KMS-11 (cell line): Measurements from ENCODE around the gene TMEM132C.

Experiments used
- H2AFZ ChIP-seq: fragments of 200-600 bp; sonication (generic); 2 replicates; pipeline ENCODE4 v1.6.1; 2016; ENCODE audit warnings: antibody characterized with exemption, mixed run types, low read depth
- H3K27ac ChIP-seq: fragments of 200-600 bp; sonication (generic); 2 replicates; pipeline ENCODE4 v1.6.1; 2016; ENCODE audit warnings: mild to moderate bottlenecking, mixed run types
- H3K27me3 ChIP-seq: fragments of 200-600 bp; sonication (generic); 2 replicates; pipeline ENCODE4 v1.6.1; 2017; ENCODE audit warnings: mild to moderate bottlenecking, low read depth, mixed run types, moderate library complexity; ENCODE audit not compliant: insufficient read depth
- H3K36me3 ChIP-seq: fragments of 200-600 bp; sonication (generic); 2 replicates; pipeline ENCODE4 v1.6.1; 2017; ENCODE audit warnings: mild to moderate bottlenecking, mixed run types; ENCODE audit not compliant: insufficient read depth
- H3K4me1 ChIP-seq: fragments of 200-600 bp; sonication (generic); 2 replicates; pipeline ENCODE4 v1.6.1; 2016; ENCODE audit warnings: mild to moderate bottlenecking, low read depth, mixed run types; ENCODE audit not compliant: poor library complexity, severe bottlenecking
- H3K4me2 ChIP-seq: fragments of 200-600 bp; sonication (generic); 2 replicates; pipeline ENCODE4 v1.7.0; 2016; ENCODE audit warnings: mild to moderate bottlenecking, mixed run types
- H3K4me3 ChIP-seq: fragments of 200-600 bp; sonication (generic); IDR thresholded peaks from 2 replicates; pipeline ENCODE4 v1.6.1; 2017; ENCODE audit warnings: low read depth, low read length, mixed read lengths; ENCODE audit not compliant: insufficient read depth
- H3K79me2 ChIP-seq: fragments of 200-600 bp; sonication (generic); 2 replicates; pipeline ENCODE4 v1.6.1; 2016; ENCODE audit warnings: low read depth, mixed run types; ENCODE audit not compliant: insufficient read depth
- H3K9ac ChIP-seq: fragments of 200-600 bp; sonication (generic); 2 replicates; pipeline ENCODE4 v1.6.1; 2016; ENCODE audit warnings: mild to moderate bottlenecking, mixed run types
- H4K20me1 ChIP-seq: fragments of 200-600 bp; sonication (generic); 2 replicates; pipeline ENCODE4 v1.6.1; 2016; ENCODE audit warnings: mild to moderate bottlenecking, mixed run types; ENCODE audit not compliant: insufficient read depth
- CTCF ChIP-seq: fragments of 200-600 bp; sonication (generic); conservative IDR thresholded peaks from 2 replicates; pipeline ENCODE4 v1.6.1; 2017; ENCODE audit warnings: low read depth, mild to moderate bottlenecking, antibody characterized with exemption, low read length, moderate library complexity, mixed read lengths

The TMEM132C gene

GRCh38 chr12:128583453-128583852 is 316.5 kb downstream of the TMEM132C start:
- Histone ChIP-seq H3K27ac (no peak overlapping the region), H3K27me3 (no peaks in the 10 kb centered on the region), H3K79me2 (no peaks in the 10 kb centered on the region), H3K4me3 (no peak overlapping the region), H3K4me2 (no peak overlapping the region), H2AFZ (no peak overlapping the region), H3K4me1 (no peaks in the 10 kb centered on the region), H4K20me1 (no peaks in the 10 kb centered on the region), H3K36me3 (no peaks in the 10 kb centered on the region), H3K9ac (no peak overlapping the region)
- no peak for TF ChIP-seq CTCF

- H3K36me3 ChIP-seq = no peaks in the 10 kb centered on the region
- no peak overlapping the region for H3K4me2 ChIP-seq
- H3K27ac ChIP-seq = no peak overlapping the region
- H3K79me2 ChIP-seq = no peaks in the 10 kb centered on the region
- H4K20me1 ChIP-seq = no peaks in the 10 kb centered on the region
- no peak for TF ChIP-seq CTCF
- no peaks in the 10 kb centered on the region for H3K4me1 ChIP-seq
- no peak overlapping the region for H3K9ac ChIP-seq
- H2AFZ ChIP-seq = no peak overlapping the region
- H3K4me3 ChIP-seq = no peak overlapping the region
- no peaks in the 10 kb centered on the region for H3K27me3 ChIP-seq
Observed at GRCh38 chr12:128586451-128587029, 319.6 kb downstream of the TMEM132C start.

GRCh38 chr12:128587918-128588317 is 320.9 kb downstream of the TMEM132C start:
- Histone ChIP-seq H2AFZ (no peak overlapping the region), H3K4me3 (no peak overlapping the region), H3K4me1 (no peaks in the 10 kb centered on the region), H3K36me3 (no peaks in the 10 kb centered on the region), H3K79me2 (no peaks in the 10 kb centered on the region), H3K9ac (no peak overlapping the region), H3K4me2 (no peak overlapping the region), H3K27me3 (no peaks in the 10 kb centered on the region), H3K27ac (no peak overlapping the region), H4K20me1 (no peaks in the 10 kb centered on the region)
- TF ChIP-seq CTCF = no peak

DNA sequence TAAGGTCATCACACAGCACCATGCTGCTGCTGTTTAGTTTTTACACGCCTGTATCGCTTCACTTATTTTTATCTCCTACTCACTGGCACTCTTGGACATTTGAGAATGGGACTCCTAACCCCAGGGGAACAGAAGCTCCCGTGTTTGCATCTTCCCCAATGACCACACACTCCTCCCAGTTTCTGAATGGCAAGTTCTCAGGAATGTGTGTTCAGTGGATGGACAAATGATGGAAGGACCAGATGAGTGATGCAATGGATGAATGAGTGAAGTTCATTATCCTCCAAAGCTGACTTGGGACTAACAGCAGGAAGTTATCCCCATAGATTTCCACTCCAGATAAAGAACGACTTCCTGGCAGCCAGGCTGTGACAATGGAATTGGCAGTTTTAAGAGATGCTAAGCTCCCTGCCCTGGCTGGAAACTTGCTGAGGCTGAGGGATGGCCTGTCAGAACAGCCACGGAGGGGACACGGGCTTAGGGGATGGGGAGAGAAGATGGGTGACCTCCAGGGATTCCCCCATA is 325.3 kb downstream of the TMEM132C start:
- no peak overlapping the region for H3K9ac ChIP-seq
- no peaks in the 10 kb centered on the region for H3K79me2 ChIP-seq
- no peaks in the 10 kb centered on the region for H3K4me1 ChIP-seq
- H3K4me3 ChIP-seq = no peak overlapping the region
- H3K27me3 ChIP-seq = no peaks in the 10 kb centered on the region
- H4K20me1 ChIP-seq = no peaks in the 10 kb centered on the region
- H3K36me3 ChIP-seq = no peaks in the 10 kb centered on the region
- H3K4me2 ChIP-seq = no peak overlapping the region
- TF ChIP-seq CTCF = no peak
- no peak overlapping the region for H3K27ac ChIP-seq
- H2AFZ ChIP-seq = no peak overlapping the region
